ENCODE measurements around the gene TRIP12.

Gene TRIP12

GRCh38 chr2:229821316-229821715 is 100.5 kb downstream of the TRIP12 start:
- H3K27ac ChIP-seq: peak overlapping the region; percentile 47; the same call in 1 of the 2 replicates
- TF ChIP-seq CTCF (conservative IDR thresholded peaks at IDR 0.05): no peak
- no peak for TF ChIP-seq ZFX (IDR thresholded peaks at IDR 0.05)

GRCh38 chr2:229818230-229818629 is 103.6 kb downstream of the TRIP12 start:
- TF ChIP-seq ZFX (IDR thresholded peaks at IDR 0.05) (no peak), CTCF (conservative IDR thresholded peaks at IDR 0.05) (no peak)
- H3K27ac ChIP-seq: no peak overlapping the region

- no peak overlapping the region for H3K27ac ChIP-seq
- TF ChIP-seq ZFX (IDR thresholded peaks at IDR 0.05) (no peak), CTCF (conservative IDR thresholded peaks at IDR 0.05) (no peak)
Measured at GRCh38 chr2:229815858-229816257, 106.0 kb downstream of the TRIP12 start.

- no peak overlapping the region for H3K27ac ChIP-seq
Measured at GRCh38 chr2:229815342-229815741, 106.5 kb downstream of the TRIP12 start.

GRCh38 chr2:229810786-229811185 is 111.0 kb downstream of the TRIP12 start:
- no peak overlapping the region for H3K27ac ChIP-seq
- TF ChIP-seq CTCF (conservative IDR thresholded peaks at IDR 0.05) (no peak), ZFX (IDR thresholded peaks at IDR 0.05) (no peak)

More at GRCh38 chr2:229815342-229815741, 106.5 kb downstream of the TRIP12 start:
- TF ChIP-seq CTCF (conservative IDR thresholded peaks at IDR 0.05): no peak
- no peak for TF ChIP-seq ZFX (IDR thresholded peaks at IDR 0.05)

GRCh38 chr2:229805559-229805958 is 116.2 kb downstream of the TRIP12 start:
- no peak for TF ChIP-seq CTCF (conservative IDR thresholded peaks at IDR 0.05)
- no peak for TF ChIP-seq ZFX (IDR thresholded peaks at IDR 0.05)
- H3K27ac ChIP-seq: no peak overlapping the region

GRCh38 chr2:229802785-229803184 is 119.0 kb downstream of the TRIP12 start:
- TF ChIP-seq CTCF (conservative IDR thresholded peaks at IDR 0.05) (no peak), ZFX (IDR thresholded peaks at IDR 0.05) (no peak)
- H3K27ac ChIP-seq: no peak overlapping the region

Data from C4-2B (cell line).